A549 (cell line): ENCODE results near the gene KLK4. TPM values are rescaled to one million over a fixed set of nuclear protein-coding genes. Genes with fewer than 3 reads are reported as not detected.

Source experiments
- ATAC-seq, 2 experiments: fragments of 200-7000 bp in 1 of 2; fragments of >200 bp in 1 of 2; cut with Nextera tagmentation in 1 of 2; cut with Tn5 transposase in 1 of 2; 3 replicates each; pipeline versions ENCODE4 v1.8.0 to v1.9.1; 2018 to 2020; ENCODE audit warnings: mild to moderate bottlenecking in 1 of 2, moderate library complexity in 1 of 2
- CTCF ChIA-PET: fragments of 300-600 bp; sonication (Branson Sonifier 250); formaldehyde crosslinking; extraction: SDS; loops from one replicate; lab custom pipeline; 2021; ENCODE audit warnings: antibody characterized with exemption, inconsistent platforms; lab: Yijun Ruan, JAX
- POLR2A ChIA-PET: fragments of 350-600 bp; formaldehyde crosslinking; extraction: SDS; loops from one replicate; lab custom pipeline; 2021; ENCODE audit warnings: antibody characterized with exemption, inconsistent platforms; lab: Yijun Ruan, JAX
- DNase-seq, 2 experiments: peaks; one replicate each; pipeline versions ENCODE4 v3.0.0 to v3.0.0-alpha.2; 2011 to 2016; ENCODE audit warnings: low read depth in 1 of 2, low spot score in 1 of 2
- FAIRE-seq: peaks from 2 replicates; lab custom pipeline; 2011; peaks lifted over from hg19 to GRCh38; lab: Jason Lieb, UNC
- H3K27ac ChIP-seq, 2 experiments: fragments of >200 bp; sonication (Bioruptor Twin); formaldehyde crosslinking; 3 replicates each; pipeline ENCODE4 v1.5.1; 2016 to 2017
- H3K4me1 ChIP-seq: fragments of >200 bp; sonication (Bioruptor Twin); formaldehyde crosslinking; 3 replicates; pipeline ENCODE4 v1.6.1; 2016
- H3K4me2 ChIP-seq: fragments of >200 bp; sonication (Bioruptor Twin); formaldehyde crosslinking; 3 replicates; pipeline ENCODE4 v1.6.1; 2016
- H3K4me3 ChIP-seq: fragments of >200 bp; sonication (Bioruptor Twin); formaldehyde crosslinking; 3 replicates; pipeline ENCODE4 v1.5.1; 2016
- H3K9me3 ChIP-seq: fragments of >200 bp; sonication (Bioruptor Twin); formaldehyde crosslinking; 3 replicates; pipeline ENCODE4 v1.6.1; 2016
- BHLHE40 ChIP-seq: IDR thresholded peaks from 2 replicates; pipeline ENCODE4 v1.6.1; 2012; ENCODE audit warnings: low read depth, low read length, inconsistent platforms
- CBX2 ChIP-seq: fragments of 200-600 bp; sonication (generic); IDR thresholded peaks from 2 replicates; pipeline ENCODE4 v1.6.1; 2016; ENCODE audit warnings: low read depth, mild to moderate bottlenecking, borderline replicate concordance
- CHD2 ChIP-seq: fragments of 150-350 bp; IDR thresholded peaks from 2 replicates; pipeline ENCODE4 v1.6.1; 2014; ENCODE audit warnings: low read length; ENCODE audit not compliant: partially characterized antibody
- EHF ChIP-seq: fragments of 250-450 bp; sonication (Bioruptor Pico); IDR thresholded peaks from 2 replicates; pipeline ENCODE4 v1.5.0; 2020; ENCODE audit warnings: mild to moderate bottlenecking
- FOSB ChIP-seq: fragments of 250-450 bp; sonication (Bioruptor Pico); IDR thresholded peaks from 2 replicates; pipeline ENCODE4 v1.5.0; 2020; ENCODE audit warnings: mild to moderate bottlenecking, moderate library complexity
- FOSL2 ChIP-seq, 2 experiments: fragments of 450-650 bp in 1 of 2; fragments of >200 bp in 1 of 2; sonication (Bioruptor Twin) in 1 of 2; formaldehyde crosslinking; IDR thresholded peaks; 2 replicates each; pipeline versions ENCODE4 v1.5.0 to v1.6.1; 2016 to 2020; ENCODE audit warnings: mild to moderate bottlenecking in 1 of 2, moderate library complexity in 1 of 2
- FOXS1 ChIP-seq: fragments of 250-450 bp; sonication (Bioruptor Pico); IDR thresholded peaks from 2 replicates; pipeline ENCODE4 v1.5.0; 2020; ENCODE audit warnings: mild to moderate bottlenecking, moderate library complexity
- JUNB ChIP-seq: fragments of >200 bp; sonication (Bioruptor Twin); formaldehyde crosslinking; IDR thresholded peaks from 2 replicates; pipeline ENCODE4 v1.6.1; 2016
- MAFK ChIP-seq: fragments of 450-650 bp; IDR thresholded peaks from 2 replicates; pipeline ENCODE4 v1.6.1; 2014; ENCODE audit not compliant: partially characterized antibody
- MAZ ChIP-seq: fragments of 150-350 bp; IDR thresholded peaks from 2 replicates; pipeline ENCODE4 v1.6.1; 2014; ENCODE audit warnings: antibody characterized with exemption, low read depth, low read length, borderline replicate concordance
- MYC ChIP-seq: IDR thresholded peaks from 2 replicates; pipeline ENCODE4 v1.6.1; 2012; ENCODE audit warnings: mild to moderate bottlenecking, inconsistent platforms, low read length, improper control_type of control experiment, borderline replicate concordance
- NFE2L2 ChIP-seq: fragments of 150-350 bp; conservative IDR thresholded peaks from 2 replicates; pipeline ENCODE4 v1.6.1; 2014; ENCODE audit warnings: low read length
- RARB ChIP-seq: fragments of 250-450 bp; sonication (Bioruptor Pico); IDR thresholded peaks from 2 replicates; pipeline ENCODE4 v1.8.0; 2021; ENCODE audit warnings: mild to moderate bottlenecking, moderate library complexity
- RCOR1 ChIP-seq: fragments of 150-350 bp; IDR thresholded peaks from 2 replicates; pipeline ENCODE4 v1.6.1; 2014; ENCODE audit warnings: antibody characterized with exemption, low read length, low read depth
- RNF2 ChIP-seq: fragments of 200-600 bp; sonication (generic); IDR thresholded peaks from 2 replicates; pipeline ENCODE4 v1.6.1; 2016; ENCODE audit warnings: low read depth, mild to moderate bottlenecking, antibody characterized with exemption, moderate library complexity, borderline replicate concordance
- SMC3 ChIP-seq: fragments of >200 bp; sonication (Bioruptor Twin); formaldehyde crosslinking; IDR thresholded peaks from 3 replicates; pipeline ENCODE4 v1.6.1; 2018; ENCODE audit warnings: inconsistent platforms
- SREBF2 ChIP-seq: fragments of 450-650 bp; IDR thresholded peaks from 2 replicates; pipeline ENCODE4 v1.6.1; 2014; ENCODE audit warnings: mild to moderate bottlenecking, moderate library complexity
- ZFP36 ChIP-seq: fragments of 450-650 bp; IDR thresholded peaks from 2 replicates; pipeline ENCODE4 v1.6.1; 2014; ENCODE audit warnings: borderline replicate concordance; ENCODE audit not compliant: partially characterized antibody
- ZNF302 ChIP-seq: fragments of 250-450 bp; sonication (Bioruptor Pico); IDR thresholded peaks from 2 replicates; pipeline ENCODE4 v1.9.0; 2021; ENCODE audit warnings: inconsistent platforms, mild to moderate bottlenecking, moderate library complexity
- WGBS: methylation state at CpG from one replicate; pipeline ENCODE4 v1.1.6; 2017; ENCODE audit errors: missing lambda C conversion rate; 5-methylcytosine and 5-hydroxymethylcytosine counted together
- polyA plus RNA-seq, 4 experiments: library from polyadenylated mRNA; depleted of rRNA in 3 of 4; stranded (reverse); fragments of >200 nt; fragmentation: RNase III in 1 of 4; extraction: RNeasy Plus Mini Kit Qiagen cat#74134 plus additional on column Dnase treatment in 1 of 4; gene quantifications; 2 replicates in 3 of 4; 3 replicates in 1 of 4; pipeline ENCODE4 v1.2.3, GENCODE V29; 2011 to 2017
- TF ChIP-seq, protein P1 (sequence below): fragments of >200 bp; sonication (Bioruptor Twin); formaldehyde crosslinking; IDR thresholded peaks from 3 replicates; pipeline ENCODE4 v1.6.1; 2016
- TF ChIP-seq, protein P2 (sequence below): fragments of >200 bp; sonication (Bioruptor Twin); formaldehyde crosslinking; IDR thresholded peaks from 2 replicates; pipeline ENCODE4 v1.6.1; 2016
- TF ChIP-seq, protein P3 (sequence below): fragments of 150-350 bp; IDR thresholded peaks from 2 replicates; pipeline ENCODE4 v1.6.1; 2014; ENCODE audit warnings: low read depth, mild to moderate bottlenecking, low read length
- TF ChIP-seq, protein P4 (sequence below): fragments of 250-450 bp; sonication (Bioruptor Pico); IDR thresholded peaks from 2 replicates; pipeline ENCODE4 v1.5.0; 2021; ENCODE audit warnings: mild to moderate bottlenecking, moderate library complexity, borderline replicate concordance
- TF ChIP-seq, protein P5 (sequence below): fragments of >200 bp; sonication (Bioruptor Twin); formaldehyde crosslinking; IDR thresholded peaks from 3 replicates; pipeline ENCODE4 v1.5.1; 2016

The KLK4 gene
- polyA plus RNA-seq, 2 of the 4 experiments (the other 2 are of a cell fraction) = not detected

DNA sequence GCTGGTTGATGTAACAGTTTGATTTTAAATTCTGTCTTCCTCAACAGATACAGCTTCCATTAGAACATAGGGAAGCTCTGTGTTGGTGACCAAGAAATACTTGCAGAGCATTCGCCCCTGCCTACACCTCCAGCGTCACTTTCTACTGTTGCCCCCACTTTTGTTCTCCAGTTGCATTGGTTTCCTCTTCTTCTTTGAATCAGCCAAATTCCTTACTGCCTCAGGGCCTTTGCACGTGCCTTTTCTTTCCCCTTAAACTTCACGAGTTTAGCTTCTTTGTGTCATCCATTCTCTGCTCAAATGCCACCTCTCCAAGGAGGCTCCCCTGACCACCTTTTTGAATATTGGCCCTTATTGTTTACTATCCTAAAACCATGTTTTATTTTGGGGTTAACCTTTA lies 35.9 kb upstream of the KLK4 start:
- ATAC-seq = no peak
- TF ChIP-seq, protein P1, sequence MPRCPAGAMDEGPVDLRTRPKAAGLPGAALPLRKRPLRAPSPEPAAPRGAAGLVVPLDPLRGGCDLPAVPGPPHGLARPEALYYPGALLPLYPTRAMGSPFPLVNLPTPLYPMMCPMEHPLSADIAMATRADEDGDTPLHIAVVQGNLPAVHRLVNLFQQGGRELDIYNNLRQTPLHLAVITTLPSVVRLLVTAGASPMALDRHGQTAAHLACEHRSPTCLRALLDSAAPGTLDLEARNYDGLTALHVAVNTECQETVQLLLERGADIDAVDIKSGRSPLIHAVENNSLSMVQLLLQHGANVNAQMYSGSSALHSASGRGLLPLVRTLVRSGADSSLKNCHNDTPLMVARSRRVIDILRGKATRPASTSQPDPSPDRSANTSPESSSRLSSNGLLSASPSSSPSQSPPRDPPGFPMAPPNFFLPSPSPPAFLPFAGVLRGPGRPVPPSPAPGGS = no peak
- TF ChIP-seq RCOR1 (no peak), NFE2L2 (no peak), MAZ (no peak)

DNA sequence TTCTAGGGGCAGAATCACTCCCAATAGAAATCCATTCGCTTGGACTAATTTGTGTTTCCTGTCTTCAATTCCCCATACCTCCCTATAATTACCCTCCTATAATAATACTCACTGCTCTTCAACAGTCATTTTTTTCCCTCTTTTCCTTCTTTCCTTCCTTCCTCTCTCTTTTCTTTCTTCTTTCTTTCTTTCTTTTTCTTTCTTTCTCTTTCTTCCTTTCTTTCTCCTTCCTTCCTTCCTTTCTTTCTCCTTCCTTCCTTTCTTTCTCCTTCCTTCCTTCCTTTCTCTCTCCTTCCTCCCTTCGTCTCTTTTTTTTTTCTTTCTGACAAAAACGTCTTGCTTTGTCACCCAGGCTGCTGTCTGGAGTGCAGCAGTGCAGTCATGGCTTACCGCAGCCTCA lies 33.6 kb upstream of the KLK4 start:
- DNase-seq (no peak), FAIRE-seq (no peak), ATAC-seq (no peak)
- WGBS = 46% methylated on average over 4 of the region's 4 CpGs
- Histone ChIP-seq H3K4me1 (no peaks in the 10 kb centered on the region), H3K27ac (no peak overlapping the region), H3K9me3 (no peaks in the 10 kb centered on the region), H3K4me2 (no peak overlapping the region), H3K4me3 (no peak overlapping the region)
- CTCF ChIA-PET = interaction anchor here (1.7 kb wide), 1 partner anchor 23 kb away, joined by 8 read pairs; no protein-coding TSS in a partner anchor
- no peak for TF ChIP-seq ZNF302 (CRISPR knock-in tag)
- no peak for TF ChIP-seq CBX2
- TF ChIP-seq RCOR1 = no peak
- POLR2A ChIA-PET = no interaction called here

More for the DNA sequence above, 35.9 kb upstream of the KLK4 start:
- ChIA-PET CTCF (interaction anchor here (0.8 to 1.3 kb wide), 4 partner anchors 22 to 149 kb away, joined by 3 read pairs; no protein-coding TSS in a partner anchor), POLR2A (interaction anchor here (0.6 kb wide), 1 partner anchor 27 kb away, joined by 3 read pairs; no protein-coding TSS in a partner anchor)
- 25% methylated on average over 4 of the region's 4 CpGs for WGBS
- no peak overlapping the region for H3K4me2 ChIP-seq
- H3K4me1 ChIP-seq = no peaks in the 10 kb centered on the region
- no peak overlapping the region for H3K27ac ChIP-seq
- no peak for FAIRE-seq
- H3K9me3 ChIP-seq = no peaks in the 10 kb centered on the region
- no peak overlapping the region for H3K4me3 ChIP-seq
- DNase-seq = no peak

DNA sequence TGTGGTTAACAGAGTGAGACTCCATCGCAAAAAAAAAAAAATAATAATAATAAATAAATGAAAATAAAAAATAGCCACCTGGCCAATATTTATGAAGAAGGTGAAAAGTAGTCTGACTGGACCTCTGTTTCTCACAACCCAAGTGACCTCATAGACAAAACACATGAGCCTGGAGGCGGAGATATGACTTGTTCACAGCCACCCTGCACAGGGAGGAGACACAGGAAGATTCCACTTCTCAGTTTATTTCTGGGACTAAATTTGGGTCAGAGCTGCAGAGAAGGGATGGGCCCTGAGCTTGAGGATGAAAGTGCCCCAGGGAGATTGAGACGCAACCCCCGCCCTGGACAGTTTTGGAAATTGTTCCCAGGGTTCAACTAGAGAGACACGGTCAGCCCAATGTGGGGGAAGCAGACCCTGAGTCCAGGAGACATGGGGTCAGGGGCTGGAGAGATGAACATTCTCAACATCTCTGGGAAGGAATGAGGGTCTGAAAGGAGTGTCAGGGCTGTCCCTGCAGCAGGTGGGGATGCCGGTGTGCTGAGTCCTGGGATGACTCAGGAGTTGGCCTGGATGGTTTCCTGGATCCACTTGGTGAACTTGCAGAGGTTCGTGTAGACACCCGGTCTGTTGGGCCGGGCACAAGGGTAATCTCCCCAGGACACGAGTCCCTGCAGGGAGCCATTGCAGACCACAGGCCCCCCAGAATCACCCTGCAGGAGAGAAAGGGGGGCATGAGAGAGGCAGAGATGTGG lies 32.1 kb upstream of the KLK4 start:
- ATAC-seq = no peak

DNA sequence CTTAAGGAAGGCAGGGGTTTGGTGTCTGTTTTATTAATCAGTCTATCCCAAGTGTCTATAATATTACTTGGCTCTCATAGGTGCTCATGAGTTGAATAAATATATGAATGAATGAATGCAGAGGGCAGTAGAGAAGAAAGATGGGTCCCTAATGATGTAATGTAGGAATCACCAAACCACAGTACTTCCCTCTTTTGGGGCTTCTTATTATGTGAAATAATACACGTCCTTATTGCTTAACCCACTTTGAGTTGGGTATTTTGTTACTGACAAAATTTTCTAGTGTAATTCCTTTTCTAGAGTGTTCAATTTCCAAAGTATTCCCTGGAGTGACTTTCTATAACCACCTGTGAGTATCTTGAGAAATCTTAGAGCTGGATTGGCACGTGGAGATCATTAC lies 28.4 kb upstream of the KLK4 start:
- FAIRE-seq (no peak), ATAC-seq (no peak), DNase-seq (no peak)
- H3K4me2 ChIP-seq = no peak overlapping the region
- ChIA-PET POLR2A (no interaction called here), CTCF (interaction anchor here (0.6 to 2.6 kb wide), 5 partner anchors 11 to 154 kb away, joined by 3 to 12 read pairs (median 4); no protein-coding TSS in a partner anchor)
- H3K27ac ChIP-seq = no peak overlapping the region
- H3K4me3 ChIP-seq = no peak overlapping the region
- no peaks in the 10 kb centered on the region for H3K4me1 ChIP-seq
- peaks cover 8% of the 10 kb centered on the region; the same call in 2 of the 3 replicates for H3K9me3 ChIP-seq
- WGBS = 3% methylated on average over 2 of the region's 2 CpGs
- TF ChIP-seq, protein P2, sequence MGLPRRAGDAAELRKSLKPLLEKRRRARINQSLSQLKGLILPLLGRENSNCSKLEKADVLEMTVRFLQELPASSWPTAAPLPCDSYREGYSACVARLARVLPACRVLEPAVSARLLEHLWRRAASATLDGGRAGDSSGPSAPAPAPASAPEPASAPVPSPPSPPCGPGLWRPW = no peak
- TF ChIP-seq MYC (no peak), CBX2 (no peak), ZFP36 (no peak), EHF (CRISPR knock-in tag) (no peak), BHLHE40 (no peak), NFE2L2 (no peak), SMC3 (no peak), FOSL2 (IDR thresholded peaks at IDR 0.05) (no peak), FOSL2 (CRISPR knock-in tag; IDR thresholded peaks at IDR 0.05) (no peak), FOXS1 (CRISPR knock-in tag) (no peak), SREBF2 (no peak), FOSB (CRISPR knock-in tag) (no peak)
- TF ChIP-seq, protein P3, sequence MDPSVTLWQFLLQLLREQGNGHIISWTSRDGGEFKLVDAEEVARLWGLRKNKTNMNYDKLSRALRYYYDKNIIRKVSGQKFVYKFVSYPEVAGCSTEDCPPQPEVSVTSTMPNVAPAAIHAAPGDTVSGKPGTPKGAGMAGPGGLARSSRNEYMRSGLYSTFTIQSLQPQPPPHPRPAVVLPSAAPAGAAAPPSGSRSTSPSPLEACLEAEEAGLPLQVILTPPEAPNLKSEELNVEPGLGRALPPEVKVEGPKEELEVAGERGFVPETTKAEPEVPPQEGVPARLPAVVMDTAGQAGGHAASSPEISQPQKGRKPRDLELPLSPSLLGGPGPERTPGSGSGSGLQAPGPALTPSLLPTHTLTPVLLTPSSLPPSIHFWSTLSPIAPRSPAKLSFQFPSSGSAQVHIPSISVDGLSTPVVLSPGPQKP = no peak
- TF ChIP-seq, protein P4, sequence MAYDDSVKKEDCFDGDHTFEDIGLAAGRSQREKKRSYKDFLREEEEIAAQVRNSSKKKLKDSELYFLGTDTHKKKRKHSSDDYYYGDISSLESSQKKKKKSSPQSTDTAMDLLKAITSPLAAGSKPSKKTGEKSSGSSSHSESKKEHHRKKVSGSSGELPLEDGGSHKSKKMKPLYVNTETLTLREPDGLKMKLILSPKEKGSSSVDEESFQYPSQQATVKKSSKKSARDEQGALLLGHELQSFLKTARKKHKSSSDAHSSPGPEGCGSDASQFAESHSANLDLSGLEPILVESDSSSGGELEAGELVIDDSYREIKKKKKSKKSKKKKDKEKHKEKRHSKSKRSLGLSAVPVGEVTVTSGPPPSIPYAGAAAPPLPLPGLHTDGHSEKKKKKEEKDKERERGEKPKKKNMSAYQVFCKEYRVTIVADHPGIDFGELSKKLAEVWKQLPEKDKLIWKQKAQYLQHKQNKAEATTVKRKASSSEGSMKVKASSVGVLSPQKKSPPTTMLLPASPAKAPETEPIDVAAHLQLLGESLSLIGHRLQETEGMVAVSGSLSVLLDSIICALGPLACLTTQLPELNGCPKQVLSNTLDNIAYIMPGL = no peak
- TF ChIP-seq, protein P5, sequence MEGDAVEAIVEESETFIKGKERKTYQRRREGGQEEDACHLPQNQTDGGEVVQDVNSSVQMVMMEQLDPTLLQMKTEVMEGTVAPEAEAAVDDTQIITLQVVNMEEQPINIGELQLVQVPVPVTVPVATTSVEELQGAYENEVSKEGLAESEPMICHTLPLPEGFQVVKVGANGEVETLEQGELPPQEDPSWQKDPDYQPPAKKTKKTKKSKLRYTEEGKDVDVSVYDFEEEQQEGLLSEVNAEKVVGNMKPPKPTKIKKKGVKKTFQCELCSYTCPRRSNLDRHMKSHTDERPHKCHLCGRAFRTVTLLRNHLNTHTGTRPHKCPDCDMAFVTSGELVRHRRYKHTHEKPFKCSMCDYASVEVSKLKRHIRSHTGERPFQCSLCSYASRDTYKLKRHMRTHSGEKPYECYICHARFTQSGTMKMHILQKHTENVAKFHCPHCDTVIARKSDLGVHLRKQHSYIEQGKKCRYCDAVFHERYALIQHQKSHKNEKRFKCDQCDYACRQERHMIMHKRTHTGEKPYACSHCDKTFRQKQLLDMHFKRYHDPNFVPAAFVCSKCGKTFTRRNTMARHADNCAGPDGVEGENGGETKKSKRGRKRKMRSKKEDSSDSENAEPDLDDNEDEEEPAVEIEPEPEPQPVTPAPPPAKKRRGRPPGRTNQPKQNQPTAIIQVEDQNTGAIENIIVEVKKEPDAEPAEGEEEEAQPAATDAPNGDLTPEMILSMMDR = no peak

More for the DNA sequence above, 32.1 kb upstream of the KLK4 start:
- TF ChIP-seq JUNB (no peak), MAFK (no peak), RNF2 (no peak), EHF (CRISPR knock-in tag) (no peak), RARB (CRISPR knock-in tag) (no peak), MYC (no peak), CHD2 (no peak)
- ChIA-PET POLR2A (no interaction called here), CTCF (interaction anchor here (1.9 to 2.7 kb wide), 2 partner anchors 13 to 21 kb away, joined by 6 to 10 read pairs; no protein-coding TSS in a partner anchor)
- DNase-seq (no peak), FAIRE-seq (no peak)
- WGBS = 38% methylated on average over 10 of the region's 10 CpGs
- Histone ChIP-seq H3K4me3 (no peak overlapping the region), H3K4me1 (no peaks in the 10 kb centered on the region), H3K27ac (no peak overlapping the region), H3K4me2 (no peak overlapping the region), H3K9me3 (peaks cover 8% of the 10 kb centered on the region; the same call in 2 of the 3 replicates)
